Stimulated activated naive CD4-positive, alpha-beta T cell (primary cell): ENCODE data around the gene ABR.
"Not testable (repeated sequence)": the region's sequence is repeated elsewhere in the genome, so short reads cannot be mapped to it uniquely, and the experiment has no call there.

Experiments
- DNase-seq, 6 experiments: peaks; one replicate each; lab custom pipeline; 2025; lab: John Stamatoyannopoulos, UW

The ABR gene

DNA sequence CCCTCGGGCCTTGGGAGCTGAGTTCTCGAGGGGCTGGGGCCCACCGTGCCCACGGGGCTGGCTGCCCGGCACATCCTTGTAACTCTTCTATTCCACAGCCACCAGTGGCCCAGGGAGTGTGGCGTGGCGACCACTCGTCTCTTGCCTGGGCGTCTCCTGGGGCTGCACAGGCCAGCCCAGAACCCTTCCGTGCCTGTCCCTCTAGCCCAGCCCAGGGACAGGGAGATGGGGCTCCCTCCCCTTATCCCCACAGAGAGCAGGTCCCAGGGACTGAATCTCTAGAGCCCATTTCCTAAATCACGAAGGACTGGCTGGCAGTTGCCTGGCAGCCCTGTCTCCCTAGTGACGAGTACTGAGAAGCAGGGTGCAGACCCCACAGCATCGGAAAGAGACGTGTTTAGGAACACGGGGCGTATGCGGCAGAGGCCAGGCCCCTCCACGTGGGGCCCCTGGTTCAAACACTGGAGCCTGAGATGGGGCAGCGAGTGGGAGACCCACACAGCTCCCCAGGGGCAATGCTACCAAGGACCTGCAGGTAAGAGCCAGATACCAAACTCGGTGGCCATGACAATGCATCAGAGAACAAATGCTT is 131.8 kb downstream of the ABR start:
- DNase-seq = no peak

DNA sequence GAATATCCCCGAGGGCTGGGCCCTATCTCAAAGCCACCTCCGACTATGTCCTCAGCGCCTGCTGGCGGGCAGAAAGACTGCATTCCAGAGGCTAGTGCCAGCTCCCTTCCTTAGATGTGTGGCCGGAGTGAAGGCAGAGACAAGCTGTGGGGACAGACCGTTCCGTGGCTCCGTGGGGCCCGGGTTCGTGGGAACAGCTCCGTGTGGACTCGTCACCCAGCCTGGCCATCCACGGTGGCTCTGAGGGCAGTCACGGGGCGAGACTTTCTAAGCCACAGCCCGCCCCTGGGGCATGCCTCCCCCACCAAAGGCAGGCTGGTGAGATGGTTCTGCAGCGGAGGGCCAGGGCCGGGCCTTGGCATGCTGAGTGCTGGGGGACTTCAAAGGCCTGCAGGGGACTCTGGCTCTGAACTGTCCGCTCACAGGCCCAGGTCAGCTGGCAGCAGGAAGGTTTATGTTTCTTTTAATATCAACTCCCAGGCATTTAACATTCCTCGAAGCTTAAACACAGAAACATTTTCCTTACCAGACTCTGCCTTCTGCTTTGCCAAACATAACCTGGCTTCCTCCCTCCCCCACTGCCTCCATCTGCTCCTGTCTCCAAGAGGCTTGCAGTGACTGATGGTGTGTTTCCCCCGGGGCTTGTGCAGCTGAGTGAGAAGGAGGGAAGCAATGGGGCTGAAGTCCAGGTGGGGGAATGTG is 132.5 kb downstream of the ABR start:
- DNase-seq = no peak

DNA sequence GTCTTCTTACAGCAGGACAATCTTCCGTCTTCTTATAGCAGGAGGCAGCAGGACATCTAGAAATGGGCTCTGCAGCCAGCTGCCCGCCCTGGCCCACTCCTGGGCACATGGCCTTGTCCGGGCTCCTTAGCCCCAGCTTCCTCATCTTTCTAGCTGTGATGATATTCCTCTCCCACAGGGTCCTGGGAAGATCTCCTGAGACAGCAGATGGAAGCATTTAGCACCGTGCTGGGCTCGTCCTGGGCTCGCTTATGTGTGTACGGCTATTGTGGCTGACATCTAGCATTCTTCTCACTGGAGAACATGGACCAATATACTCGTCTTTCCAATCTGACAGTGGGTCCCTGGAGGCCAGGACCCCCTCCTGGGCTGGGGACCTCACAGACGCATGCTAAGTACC is 134.3 kb downstream of the ABR start:
- no peak for DNase-seq

DNA sequence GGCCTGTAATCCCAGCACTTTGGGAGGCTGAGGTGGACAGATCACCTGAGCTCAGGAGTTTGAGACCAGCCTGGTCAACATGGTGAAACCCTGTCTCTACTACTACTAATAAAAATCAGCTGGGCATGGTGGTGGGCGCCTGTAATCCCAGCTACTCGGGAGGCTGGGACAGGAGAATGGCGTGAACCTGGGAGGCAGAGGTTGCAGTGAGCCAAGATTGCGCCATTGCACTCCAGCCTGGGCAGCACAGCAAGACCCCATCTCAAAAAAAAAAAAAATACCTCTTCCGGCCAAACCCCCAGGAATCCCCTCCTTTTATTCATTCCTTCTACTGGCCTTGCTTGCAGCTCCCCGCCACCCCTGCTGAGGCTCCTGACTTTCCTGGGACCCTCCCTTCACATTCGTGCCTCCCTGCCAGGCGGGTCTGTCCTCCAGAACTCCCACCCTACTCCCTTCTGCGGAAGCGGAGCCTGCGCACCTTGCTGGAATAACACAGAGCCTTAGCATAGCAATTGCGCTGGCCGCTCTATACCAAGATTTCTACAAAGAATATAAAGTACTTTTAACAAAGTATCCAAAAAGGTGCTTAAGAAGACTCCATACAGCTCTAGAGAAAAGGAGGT is 135.3 kb downstream of the ABR start:
- not testable (repeated sequence) for DNase-seq

DNA sequence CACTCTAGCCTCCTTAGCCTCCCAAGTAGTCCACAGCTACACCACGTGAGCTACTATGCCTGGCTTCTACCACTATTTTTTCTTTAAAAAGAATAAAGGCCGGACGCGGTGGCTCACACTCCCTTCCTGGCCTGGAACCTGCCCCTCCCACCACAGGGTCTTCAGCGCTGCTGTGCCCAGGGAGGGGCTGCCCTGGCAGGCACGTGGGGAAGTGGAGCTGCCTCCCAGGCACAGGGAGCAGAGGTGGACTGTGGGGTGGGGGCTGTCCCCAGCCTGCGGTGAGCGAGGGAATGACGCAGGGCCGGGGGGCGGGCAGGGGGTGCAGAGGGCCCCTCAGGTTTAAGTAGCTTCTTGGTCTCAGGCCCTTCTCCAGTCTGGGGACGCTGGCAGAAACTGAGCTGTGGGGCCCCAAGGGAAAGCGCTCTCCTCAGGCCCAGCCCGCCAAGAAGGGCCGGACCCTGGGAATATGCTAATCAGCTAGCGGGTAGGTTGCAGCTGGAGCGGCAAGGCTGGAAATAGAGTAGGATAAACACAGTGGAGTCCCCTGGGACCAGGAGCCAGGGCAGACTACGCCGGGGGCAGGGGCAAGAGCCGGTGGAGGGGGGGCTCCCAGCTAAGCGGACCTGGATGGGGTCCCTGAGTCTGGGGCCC is 136.1 kb downstream of the ABR start:
- no peak for DNase-seq

DNA sequence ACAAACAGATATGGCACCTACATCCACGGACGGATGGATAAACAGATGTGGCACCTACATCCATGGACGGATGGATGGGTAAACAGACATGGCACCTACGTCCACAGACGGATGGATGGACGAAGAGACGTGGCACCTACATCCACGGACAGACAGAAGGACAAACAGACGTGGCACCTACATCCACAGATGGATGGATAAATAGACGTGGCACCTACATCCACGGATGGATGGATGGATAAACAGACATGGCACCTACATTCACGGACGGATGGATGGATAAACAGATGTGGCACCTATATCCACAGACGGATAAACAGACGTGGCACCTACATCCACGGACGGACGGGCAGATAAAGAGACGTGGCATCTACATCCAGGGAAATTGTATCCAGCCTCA is 137.3 kb downstream of the ABR start:
- no peak for DNase-seq

DNA sequence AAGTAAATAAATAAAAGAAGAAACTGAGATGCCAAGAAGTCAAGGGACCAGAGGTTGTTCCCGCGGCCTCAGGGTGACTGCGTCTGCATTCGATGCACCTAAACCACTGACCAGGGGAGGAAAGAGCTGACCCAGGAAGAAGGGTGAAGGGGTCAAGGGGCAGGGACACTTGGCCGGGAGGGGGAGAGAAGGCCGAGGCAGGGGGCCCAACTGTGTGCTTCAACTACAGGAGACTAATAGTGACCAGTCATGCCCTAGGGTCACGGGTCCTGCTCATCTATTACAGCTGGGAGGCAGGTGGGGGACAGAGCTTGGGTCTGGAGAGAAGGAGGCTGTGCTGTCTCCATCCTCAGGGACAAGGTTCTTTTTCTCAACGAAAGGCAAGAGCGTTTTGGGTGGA is 138.0 kb downstream of the ABR start:
- DNase-seq = no peak

DNA sequence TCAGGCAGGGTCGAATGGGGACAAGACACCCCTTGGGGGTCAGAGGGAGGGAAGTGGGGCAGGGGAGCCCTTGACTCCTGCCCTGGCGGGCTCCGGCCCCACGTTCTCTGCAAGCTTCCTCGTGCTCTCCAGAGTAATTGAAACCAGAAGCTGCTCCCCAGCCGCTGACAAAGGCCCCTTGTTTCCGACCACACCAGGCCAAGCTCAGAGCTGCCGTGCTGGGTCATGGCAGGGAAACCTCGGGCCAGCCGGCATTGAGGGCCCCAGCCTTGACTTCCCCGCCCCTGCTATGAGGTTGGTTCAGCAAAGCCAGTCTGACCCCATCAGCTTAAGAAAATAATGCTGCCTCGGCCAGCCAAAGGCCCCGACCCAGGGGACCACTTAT is 139.6 kb downstream of the ABR start:
- no peak for DNase-seq

DNA sequence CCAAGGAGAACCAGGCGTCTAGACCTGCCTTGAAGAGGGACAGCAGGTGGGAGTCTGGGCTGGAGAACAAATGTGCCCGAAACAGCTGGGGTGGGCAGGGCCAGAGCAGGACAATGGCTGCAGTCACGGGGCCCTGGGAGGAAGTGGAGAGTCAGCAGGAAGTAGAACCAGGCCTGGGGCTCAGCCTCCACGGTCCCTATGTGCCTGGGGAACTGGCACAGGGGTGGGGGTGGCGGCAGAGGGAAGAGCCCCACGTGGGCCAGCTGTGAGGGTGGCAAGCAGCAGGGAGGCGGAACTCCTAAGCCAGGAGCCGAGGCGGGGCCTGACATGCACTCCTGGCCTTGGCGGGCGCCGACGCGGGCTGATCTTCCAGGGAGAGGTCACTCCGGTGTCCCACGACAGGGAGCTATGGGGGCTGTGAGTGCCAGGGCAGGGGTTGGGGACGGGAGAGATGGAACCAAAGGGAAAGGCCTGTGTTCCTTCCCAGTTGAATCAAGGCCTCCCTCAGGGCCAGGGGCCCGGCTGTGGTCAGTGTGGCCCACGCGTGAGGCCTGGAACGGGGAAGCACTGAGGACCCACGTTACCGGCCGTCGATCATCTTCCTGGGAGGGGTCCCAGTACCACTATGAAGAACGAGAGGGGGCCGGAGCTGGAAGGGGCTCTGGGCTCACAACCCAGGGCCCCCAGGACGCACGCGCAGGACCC is 140.1 kb downstream of the ABR start:
- no peak for DNase-seq

DNA sequence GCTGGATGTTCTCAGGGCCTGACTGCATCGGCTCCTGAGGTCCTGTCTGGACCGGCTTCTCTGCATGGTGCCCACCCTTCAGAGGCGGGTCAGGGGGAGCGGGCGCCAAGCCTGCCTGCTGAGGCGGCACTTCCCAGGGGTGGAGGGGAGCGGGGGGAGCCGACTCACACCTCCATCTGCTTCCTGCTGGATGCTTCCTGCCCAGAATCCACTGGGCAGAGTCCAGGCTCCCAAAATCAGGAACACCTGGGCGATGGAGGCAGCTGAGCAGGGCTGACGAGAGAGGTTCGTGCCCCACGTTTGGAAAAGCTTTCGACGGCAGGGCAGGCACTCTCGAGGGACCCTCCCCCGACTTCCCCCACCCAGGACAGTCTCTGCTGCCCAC is 140.7 kb downstream of the ABR start:
- DNase-seq = no peak

DNA sequence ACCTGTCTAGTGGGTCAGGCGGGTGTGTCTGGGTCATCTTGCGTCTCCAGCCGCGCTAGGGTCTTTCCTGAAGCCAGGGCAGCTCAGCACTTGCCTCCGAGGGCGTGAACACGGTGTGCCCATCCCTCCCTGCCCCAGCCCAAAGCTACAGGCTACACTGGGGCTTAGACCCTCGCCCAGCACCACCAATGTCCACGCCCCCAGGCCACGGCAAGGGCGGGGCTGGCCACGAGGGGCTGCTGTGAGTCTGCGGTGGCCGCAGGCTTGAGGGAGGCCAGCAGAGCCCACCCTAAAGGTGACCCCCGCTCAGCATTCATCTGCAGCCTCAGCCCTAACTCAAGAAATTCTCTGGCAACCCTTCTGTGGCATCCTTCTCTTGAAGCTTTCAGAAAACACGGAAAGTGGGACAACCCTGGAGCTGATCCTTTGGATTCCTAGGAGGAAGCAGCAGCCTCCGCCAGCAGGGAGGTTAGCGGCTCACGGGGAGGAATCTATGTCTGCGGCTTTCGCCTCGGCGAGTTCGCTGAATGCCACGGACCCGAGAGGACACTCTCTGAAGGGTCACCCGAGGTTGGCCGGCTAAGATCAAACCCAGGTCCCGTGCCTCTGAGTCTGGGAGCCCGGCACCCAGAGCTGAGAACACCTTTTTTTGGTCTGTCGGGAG is 141.2 kb downstream of the ABR start:
- DNase-seq = no peak

DNA sequence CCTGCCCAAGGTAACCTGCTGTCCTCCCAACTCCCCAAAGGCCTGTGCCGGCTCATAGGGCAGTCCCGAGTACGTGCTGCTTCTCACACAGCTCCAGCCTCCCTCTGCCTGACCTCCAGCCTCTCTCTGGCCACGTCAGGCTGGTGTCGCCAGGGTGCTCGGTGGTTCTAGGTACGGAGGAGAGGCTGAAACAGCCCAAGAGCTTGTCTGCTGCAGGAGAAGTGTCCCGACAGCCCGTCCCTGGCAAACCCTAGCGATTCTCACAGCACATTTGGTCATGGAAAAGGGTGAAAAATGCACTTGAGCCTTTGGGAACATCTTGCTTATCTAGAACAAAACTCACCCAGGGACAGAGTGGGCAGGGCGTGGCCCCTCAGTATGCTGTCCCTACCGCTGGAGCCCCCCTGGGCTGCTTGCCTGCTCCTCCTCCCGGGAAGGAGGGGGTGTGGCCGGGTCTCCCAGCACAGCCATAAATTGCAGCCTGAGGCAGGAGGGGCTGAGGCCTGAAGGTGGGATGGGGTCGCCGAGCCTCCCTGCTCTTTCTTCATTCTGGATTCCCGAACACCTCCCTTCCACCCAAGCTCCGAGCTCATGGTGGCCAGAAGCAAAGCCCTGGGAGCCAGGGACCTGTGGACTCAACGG is 142.4 kb downstream of the ABR start:
- DNase-seq = no peak

DNA sequence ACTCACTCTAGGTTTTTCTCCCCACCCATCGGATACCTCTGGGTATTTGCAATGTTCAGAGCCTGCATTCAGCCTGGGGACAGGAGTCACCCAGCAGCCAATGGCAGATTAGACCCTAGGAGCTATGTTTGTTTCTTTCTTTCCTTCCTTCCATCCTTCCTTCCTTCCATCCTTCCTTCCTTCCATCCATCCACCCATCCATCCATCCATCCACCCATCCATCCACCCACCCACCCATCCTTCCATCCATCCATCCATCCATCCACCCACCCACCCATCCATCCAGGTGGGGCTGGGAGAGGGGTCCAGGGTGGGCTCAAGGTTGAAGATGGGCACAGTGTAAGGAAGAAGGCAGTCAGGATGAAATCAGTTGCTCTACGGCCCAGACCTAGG is 142.9 kb downstream of the ABR start:
- no peak for DNase-seq

DNA sequence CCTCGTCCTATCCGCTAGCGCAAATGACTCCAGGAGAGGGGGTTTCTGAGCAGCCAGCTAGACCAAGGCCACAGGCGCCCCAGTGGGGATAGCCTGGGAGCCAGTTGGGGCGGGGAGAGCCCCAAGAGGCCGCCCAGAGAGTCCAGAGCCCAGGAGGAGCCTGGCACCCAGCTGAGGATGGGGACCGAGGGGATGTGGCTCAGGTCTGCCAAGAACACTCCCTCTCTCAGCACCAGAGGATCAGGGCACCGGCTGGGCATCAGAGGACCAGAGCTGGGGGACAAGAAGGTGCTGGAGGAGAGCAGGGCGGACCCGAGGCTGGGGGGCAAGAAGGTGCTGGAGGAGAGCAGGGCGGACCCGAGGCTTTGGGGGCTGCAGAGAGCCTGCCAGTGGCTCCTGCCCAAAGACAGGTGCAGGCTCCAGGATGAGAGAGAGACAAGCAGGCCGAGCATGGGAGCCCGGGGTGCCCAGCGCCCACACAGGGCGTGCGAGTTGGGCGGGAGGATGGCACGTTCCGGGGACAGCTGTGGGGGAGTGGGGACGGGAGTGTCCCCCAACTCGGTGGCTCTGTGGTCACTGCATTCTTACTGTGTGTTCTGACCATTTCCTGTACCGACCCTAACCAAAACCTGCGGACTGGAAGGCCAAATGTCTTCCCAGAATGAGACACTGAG is 143.5 kb downstream of the ABR start:
- DNase-seq = no peak

DNA sequence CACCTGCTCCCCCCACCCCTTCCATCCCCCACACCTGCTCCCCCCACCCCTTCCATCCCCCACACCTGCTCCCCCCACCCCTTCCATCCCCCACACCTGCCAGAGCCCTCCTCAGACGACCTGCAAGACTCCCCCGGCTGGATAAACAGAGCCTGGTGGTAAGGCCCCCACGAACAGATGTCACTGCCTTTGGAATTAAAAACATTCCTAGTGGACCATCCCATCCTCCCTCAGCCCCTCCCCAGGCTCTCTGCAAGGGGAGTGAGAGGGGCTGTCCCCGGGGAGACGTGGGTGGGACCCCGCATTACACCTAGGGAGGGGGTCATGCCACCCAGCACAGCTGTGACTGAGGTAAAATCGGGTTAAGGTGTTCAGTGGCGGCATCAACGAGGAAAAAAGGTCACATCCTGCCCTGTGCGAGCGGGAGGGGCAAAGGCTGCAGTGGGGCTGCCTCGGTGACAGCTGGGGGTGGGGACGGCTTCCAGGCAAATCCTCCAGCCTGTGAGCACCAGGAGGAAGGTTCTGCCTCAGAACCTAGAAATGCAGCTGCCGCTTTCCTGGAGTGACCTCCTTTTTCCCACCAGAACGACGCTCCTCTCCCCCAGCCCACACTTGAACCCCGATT is 144.1 kb downstream of the ABR start:
- DNase-seq = no peak

DNA sequence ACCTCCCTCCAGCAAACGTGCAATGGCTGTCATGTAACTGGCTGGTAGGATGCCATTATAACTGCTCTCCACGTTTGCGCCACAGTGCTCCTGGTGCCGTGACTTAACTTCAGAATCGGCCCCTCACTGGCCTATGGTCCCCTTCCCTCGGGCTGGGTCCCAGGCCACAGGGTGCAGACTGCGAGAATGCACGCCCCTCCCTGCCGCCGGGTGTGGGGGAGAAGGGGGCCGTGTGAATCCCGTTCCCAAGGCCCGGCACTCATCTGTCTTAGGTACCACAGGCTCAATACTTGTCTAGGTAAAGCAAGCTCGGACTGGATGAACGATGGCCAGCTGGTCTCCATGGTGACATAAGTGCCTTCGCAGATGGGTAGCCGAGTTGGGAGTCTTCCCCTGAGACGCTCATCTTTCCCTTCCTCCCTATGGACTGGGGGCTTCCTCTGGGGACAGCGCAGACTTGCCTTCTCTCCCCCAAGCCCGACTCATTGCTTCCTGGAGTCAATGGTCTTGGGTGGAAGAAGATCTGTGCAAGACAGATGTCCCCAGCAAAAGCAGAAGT is 145.1 kb downstream of the ABR start:
- no peak for DNase-seq

DNA sequence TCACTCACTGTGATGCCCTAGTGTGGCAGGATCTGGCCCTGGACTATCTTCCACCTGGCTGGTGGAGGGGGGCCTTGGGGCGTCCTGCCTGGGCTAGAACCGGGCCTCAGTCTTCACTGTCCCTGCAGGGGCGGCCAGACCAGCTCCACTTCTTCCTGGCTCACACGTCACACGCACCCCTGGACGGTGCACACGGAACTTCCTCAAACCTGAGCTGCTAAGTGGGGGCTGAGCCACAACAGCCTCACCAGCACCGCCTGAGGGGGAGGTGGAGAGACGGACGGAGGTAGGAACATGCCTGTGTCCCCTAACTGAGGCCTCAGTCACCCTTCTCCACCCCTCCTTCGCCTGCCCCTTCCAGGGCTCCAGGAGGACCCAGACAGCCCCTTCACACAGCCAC is 146.3 kb downstream of the ABR start:
- no peak for DNase-seq

DNA sequence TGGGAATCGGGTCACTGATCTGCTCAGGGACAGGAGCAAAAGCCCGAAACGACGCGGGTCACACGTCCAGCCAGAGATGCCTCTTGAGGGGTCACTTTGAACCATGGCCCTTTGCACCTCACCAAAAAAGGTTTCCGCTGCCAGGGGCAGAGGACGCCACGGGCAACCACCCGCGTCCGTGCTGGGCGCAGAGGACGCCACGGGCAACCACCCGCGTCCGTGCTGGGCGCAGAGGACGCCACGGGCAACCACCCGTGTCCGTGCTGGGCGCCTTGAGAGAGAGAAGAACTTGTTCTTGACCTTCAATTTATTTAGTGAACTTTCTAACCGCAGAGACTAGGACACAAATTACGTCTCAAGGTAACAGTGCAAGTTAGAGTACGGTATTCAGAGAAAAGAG is 147.4 kb downstream of the ABR start:
- DNase-seq = no peak

DNA sequence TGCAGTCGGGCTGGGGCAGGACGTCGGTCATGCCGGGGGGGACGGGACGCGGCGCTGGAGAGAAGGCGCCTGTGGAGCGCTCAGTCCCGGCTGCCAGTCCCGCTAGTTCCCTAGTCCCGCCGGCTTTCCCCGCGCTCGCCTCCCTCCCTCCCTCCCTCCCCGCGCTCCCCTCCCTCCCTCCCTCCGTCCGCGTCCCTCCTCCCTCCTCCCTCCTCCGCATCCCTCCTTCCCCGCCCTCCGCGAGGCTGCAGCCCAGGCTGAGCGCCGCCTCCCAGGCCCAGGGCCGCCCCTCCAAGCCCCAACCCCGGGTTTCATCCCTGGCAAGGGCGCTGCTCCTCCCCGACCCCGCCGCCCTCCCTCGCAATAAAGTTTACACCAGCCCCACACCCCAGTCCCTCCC is 148.1 kb downstream of the ABR start:
- DNase-seq = no peak
